ENCODE measurements around the gene NFIA.

NFIA gene

GRCh38 chr1:61226791-61227567 is 144.6 kb downstream of the NFIA start:
- DNase-seq, result no peak

GRCh38 chr1:61227857-61228550 is 145.6 kb downstream of the NFIA start:
- no peak for DNase-seq

- no peak for DNase-seq
These were observed 148.2 kb downstream of the NFIA start for GRCh38 chr1:61230523-61230922.

GRCh38 chr1:61231795-61232194 is 149.4 kb downstream of the NFIA start:
- no peak for DNase-seq

DNA sequence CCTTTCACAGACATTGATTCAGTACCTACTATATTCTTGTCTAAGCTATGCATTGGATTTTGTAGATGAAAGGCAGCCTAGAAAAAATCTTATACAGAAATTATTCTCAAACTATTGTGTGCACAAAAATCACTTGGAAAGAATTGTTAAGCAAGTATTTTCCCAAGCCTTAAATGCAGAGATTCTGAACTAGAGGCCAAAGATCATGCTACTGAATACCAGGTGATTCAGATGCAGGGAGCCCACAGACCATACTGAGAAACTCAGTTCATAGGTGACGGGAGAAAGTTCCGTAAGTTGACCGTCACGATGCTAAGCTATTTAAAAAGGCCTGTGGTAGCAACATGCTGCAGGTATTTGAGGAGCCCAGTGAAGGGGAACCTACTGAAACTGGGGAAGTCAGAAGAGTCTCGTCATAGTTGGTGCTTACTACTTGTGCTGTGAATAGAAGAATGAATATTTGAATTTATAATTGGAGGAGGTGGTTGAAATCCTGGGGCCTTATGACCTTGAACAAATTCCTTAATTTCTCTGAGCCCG is 150.8 kb downstream of the NFIA start:
- no peak for DNase-seq

DNA sequence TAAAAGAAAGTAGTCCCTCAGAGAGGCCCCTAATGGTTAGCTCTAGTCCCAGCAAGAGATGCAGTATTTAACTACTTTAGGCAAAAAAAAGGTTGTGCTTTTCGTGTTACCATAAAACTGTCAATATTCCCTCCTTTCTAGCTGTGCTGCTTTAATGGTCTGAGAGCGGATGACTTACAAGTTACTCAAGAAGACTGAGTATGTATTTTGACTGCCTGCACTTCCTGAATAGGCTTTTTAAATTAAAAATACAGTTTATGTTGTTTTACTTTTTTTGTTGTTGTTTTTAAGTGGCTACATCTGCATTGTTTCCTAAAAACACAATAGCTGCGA is 152.2 kb downstream of the NFIA start:
- DNase-seq, result no peak

GRCh38 chr1:61237147-61237546 is 154.8 kb downstream of the NFIA start:
- DNase-seq, result no peak

- no peak for DNase-seq
These were observed 155.4 kb downstream of the NFIA start for GRCh38 chr1:61237659-61238358.

- DNase-seq, result no peak
These were observed 156.0 kb downstream of the NFIA start for GRCh38 chr1:61238359-61238665.

GRCh38 chr1:61240878-61241277 is 158.5 kb downstream of the NFIA start:
- DNase-seq, result no peak

DNA sequence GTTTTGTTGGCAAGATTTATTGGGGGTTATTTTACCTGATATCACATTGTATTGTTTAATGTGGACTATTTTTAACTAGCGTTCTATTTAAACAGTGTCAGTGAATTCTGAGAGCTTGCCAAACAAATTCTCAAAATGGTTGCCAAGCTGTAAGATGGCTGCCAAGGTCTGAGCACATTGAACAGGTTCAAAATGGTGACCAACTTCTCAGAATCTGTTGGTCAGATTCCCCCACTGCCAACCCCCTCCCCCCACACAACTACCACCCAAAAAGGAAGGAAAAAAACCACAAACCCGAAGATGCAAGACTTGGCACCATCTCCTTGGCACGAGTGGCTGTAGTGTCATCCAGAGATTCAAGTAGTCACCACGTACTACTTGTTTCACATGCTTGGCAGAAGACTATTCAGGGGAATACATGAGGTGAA is 159.1 kb downstream of the NFIA start:
- no peak for DNase-seq

- no peak for DNase-seq
These were observed 159.6 kb downstream of the NFIA start for GRCh38 chr1:61241973-61242381.

DNA sequence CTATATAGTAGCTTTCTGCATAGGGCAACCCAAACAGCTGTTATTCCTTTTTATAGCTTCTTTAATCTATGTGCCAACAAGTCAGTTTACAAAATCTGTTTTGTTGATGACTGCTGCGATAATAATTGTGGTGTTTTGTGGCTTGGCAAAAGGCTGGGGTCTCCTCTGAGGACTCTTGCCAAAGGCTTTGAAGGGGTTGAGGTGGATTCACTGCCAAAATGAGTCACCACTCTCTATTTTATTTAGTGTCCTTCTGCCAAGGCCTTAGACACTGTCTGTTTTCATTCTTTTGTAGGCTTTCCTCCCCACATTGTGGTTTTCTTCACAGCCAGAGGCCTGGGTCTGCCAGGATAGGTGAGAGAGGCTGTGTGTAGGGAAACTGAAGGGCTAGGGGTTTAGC is 161.8 kb downstream of the NFIA start:
- DNase-seq, result no peak

- DNase-seq, result no peak
These were observed 163.5 kb downstream of the NFIA start for GRCh38 chr1:61245696-61246400.

- no peak for DNase-seq
These were observed 164.9 kb downstream of the NFIA start for GRCh38 chr1:61247051-61247825.

GRCh38 chr1:61247881-61248752 is 165.8 kb downstream of the NFIA start:
- no peak for DNase-seq

DNA sequence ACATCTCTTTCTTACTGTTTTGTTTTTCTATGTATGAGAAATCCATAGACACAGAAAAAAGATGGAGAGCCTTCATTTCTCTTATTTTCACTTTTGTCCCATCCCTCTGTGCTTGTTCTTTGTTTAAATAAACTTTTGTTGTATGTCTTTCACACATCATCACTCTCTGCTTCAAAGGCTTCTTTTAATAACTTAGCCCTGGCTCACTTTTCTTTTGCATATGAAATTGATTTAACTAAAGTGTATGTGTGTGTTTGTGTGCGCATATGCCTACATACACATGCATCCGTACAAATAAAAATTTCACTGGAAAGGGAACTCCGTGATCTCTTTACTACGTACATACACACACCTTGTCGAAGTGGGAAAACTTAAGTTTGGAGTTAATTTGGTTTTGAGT is 168.6 kb downstream of the NFIA start:
- no peak for DNase-seq

DNA sequence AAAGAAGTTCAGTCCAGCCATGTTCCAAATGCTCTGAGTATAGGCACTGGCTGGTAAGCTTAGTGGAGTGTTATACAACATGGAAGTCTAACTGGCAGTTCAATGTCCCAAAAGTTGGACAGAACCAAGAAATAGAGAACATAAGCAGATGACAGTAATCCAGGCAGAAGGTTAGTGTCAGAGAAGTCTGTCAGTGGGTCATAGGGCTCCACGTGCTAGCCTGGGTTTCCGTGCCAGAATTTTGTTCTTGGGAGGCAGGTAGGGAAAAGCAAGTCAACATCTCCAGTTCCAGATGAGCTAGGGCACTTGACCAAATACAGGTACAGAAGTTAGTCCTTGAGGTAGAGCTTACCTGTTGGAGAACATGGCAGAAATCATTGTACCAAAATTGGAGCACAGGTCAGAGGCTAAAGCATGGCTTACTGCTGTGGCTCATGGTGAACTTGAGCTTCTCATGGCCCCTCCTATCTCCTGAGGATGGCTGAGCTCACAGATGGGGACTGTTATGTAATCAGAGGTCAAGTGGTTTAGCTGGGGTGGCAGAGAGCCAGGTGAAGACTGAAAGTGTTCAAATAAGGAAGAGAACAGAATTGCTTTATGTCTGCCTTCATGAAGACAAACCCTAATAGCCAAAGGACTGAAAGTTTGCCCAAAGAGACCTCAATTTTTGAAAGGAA is 170.8 kb downstream of the NFIA start:
- DNase-seq, result peak; percentile 41

DNA sequence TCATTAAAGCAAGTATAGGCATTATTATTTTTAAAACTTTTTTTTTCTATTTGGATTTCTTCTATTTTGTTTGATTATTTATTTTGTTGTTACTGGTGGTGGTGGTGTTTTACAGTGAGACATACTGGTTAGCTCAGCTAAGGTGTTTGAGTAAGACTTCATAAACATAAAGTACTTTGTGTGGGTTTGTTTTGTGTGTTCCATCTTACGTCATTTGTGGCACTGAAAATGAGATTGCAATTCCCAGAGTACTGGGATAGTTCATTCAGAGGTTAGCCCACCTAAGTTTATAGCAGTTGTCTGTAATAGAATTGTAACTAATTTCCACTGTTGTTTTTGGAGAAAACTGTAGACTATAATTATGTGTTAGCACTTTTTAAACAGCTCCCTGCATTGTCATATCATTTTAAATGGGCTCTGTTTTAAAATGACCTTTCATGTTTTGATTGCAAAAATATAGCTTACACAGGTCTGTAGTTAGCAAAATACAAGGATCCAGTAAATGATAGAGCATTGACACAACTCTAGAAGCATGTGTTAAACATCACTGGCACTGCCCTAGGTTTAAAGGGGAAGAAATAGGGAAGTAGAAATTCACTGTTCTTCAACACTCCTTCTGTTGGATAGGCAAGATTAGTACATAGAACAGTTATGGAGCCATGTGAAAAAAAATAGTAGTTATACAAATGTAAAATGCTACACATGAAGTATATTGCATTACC is 171.7 kb downstream of the NFIA start:
- DNase-seq, result peak; percentile 53

Data from NCI-H2227 treated with DMSO at 0.1 percent for 48 hours (cell line).